Medulla oblongata (tissue), 1 donor: ENCODE results near the gene CROCC2.
A peak's percentile ranks its signal among the peaks of the same experiment; 100 is the strongest.

Source experiments
- DNase-seq: peaks from one replicate; pipeline ENCODE4 v3.0.0-alpha.2; 2015; ENCODE audit errors: extremely low spot score

Gene CROCC2

GRCh38 chr2:240999873-241000541 lies 93.9 kb downstream of the CROCC2 start:
- no peak for DNase-seq

GRCh38 chr2:241000831-241001321 lies 94.7 kb downstream of the CROCC2 start:
- DNase-seq, result no peak

GRCh38 chr2:241001413-241002274 lies 95.5 kb downstream of the CROCC2 start:
- DNase-seq, result no peak

GRCh38 chr2:241002275-241003046 lies 96.3 kb downstream of the CROCC2 start:
- no peak for DNase-seq

- DNase-seq, result no peak
These were observed 96.9 kb downstream of the CROCC2 start for GRCh38 chr2:241003047-241003360.

GRCh38 chr2:241003369-241003768 lies 97.2 kb downstream of the CROCC2 start:
- DNase-seq, result no peak

GRCh38 chr2:241003830-241004564 lies 97.9 kb downstream of the CROCC2 start:
- DNase-seq, result no peak

GRCh38 chr2:241005569-241005968 lies 99.4 kb downstream of the CROCC2 start:
- no peak for DNase-seq

- DNase-seq, result no peak
These were observed 100.3 kb downstream of the CROCC2 start for GRCh38 chr2:241006412-241006811.

GRCh38 chr2:241007111-241007510 lies 101.0 kb downstream of the CROCC2 start:
- no peak for DNase-seq

- no peak for DNase-seq
These were observed 102.0 kb downstream of the CROCC2 start for GRCh38 chr2:241007880-241008710.

- DNase-seq, result no peak
These were observed 102.6 kb downstream of the CROCC2 start for GRCh38 chr2:241008711-241009121.

- DNase-seq, result no peak
These were observed 103.1 kb downstream of the CROCC2 start for GRCh38 chr2:241009191-241009590.

GRCh38 chr2:241009601-241010530 lies 103.7 kb downstream of the CROCC2 start:
- peak; percentile 41 for DNase-seq

GRCh38 chr2:241010531-241011295 lies 104.6 kb downstream of the CROCC2 start:
- no peak for DNase-seq

GRCh38 chr2:241011296-241011600 lies 105.1 kb downstream of the CROCC2 start:
- no peak for DNase-seq

GRCh38 chr2:241011751-241012510 lies 105.8 kb downstream of the CROCC2 start:
- DNase-seq, result no peak

GRCh38 chr2:241014224-241014623 lies 108.1 kb downstream of the CROCC2 start:
- DNase-seq, result no peak
